Left lung (tissue), 10 donors: ENCODE data around the gene MED15. TPM values are rescaled to one million over a fixed set of nuclear protein-coding genes. Genes with fewer than 3 reads are reported as not detected.

Experiments used
- ATAC-seq: fragments of 200-7000 bp; cut with Tn5 transposase; one replicate; pipeline ENCODE4 v1.9.1; 2020; ENCODE audit warnings: moderate library complexity
- DNase-seq, 4 donors: peaks; one replicate each; pipeline ENCODE4 v3.0.0-alpha.2; 2013 to 2020
- H3K27ac ChIP-seq, 2 donors: fragments of 200-600 bp; sonication (generic) in 1 of 2; one replicate each; pipeline versions ENCODE4 v1.5.0 to v1.8.0; 2020 to 2021
- H3K27me3 ChIP-seq, 2 donors: fragments of 200-600 bp; sonication (generic) in 1 of 2; one replicate each; pipeline versions ENCODE4 v1.5.0 to v1.8.0; 2020 to 2021
- H3K36me3 ChIP-seq, 2 donors: fragments of 200-600 bp; sonication (generic) in 1 of 2; one replicate each; pipeline versions ENCODE4 v1.5.0 to v1.8.0; 2020 to 2021
- H3K4me1 ChIP-seq, 2 donors: fragments of 200-600 bp; one replicate each; pipeline ENCODE4 v1.8.0; 2021
- H3K4me3 ChIP-seq, 2 donors: fragments of 200-600 bp; sonication (generic) in 1 of 2; one replicate each; pipeline versions ENCODE4 v1.5.0 to v1.8.0; 2020 to 2021; ENCODE audit warnings: mild to moderate bottlenecking in 1 of 2
- H3K9me3 ChIP-seq, 2 donors: fragments of 200-600 bp; sonication (generic) in 1 of 2; one replicate each; pipeline versions ENCODE4 v1.5.0 to v1.8.0; 2020 to 2021
- CTCF ChIP-seq, 2 donors: fragments of 200-600 bp; sonication (generic) in 1 of 2; IDR thresholded peaks; one replicate each; pipeline versions ENCODE4 v1.5.0 to v1.8.0; 2021; ENCODE audit warnings: antibody characterized with exemption in 2 of 2
- intact Hi-C, 2 donors: fragments of 100-400 bp; cut with DNase I; formaldehyde crosslinking; loops; one replicate each; pipeline versions ENCODE4 v1.11.2 to v1.14.2; 2022
- polyA plus RNA-seq, 6 donors: library from polyadenylated mRNA; unstranded; fragments of 120-200 nt; gene quantifications; one replicate each; pipeline ENCODE4 v1.2.1, GENCODE V29; 2013; ENCODE audit not compliant: insufficient read length in 6 of 6
- total RNA-seq, 2 donors: library from RNA; stranded (reverse); fragmentation: NEBNext Ultra II Directional; extraction: Animal tissue kit (Norgen Biotek cat#: 25700); gene quantifications; one replicate each; pipeline ENCODE4 v1.2.1, GENCODE V29; 2021
- donor health status: DM: no; HTN: yes; CAD: no.
- donor health status: DM: no; HTN: no; CAD: no.

MED15 gene
- total and polyA plus RNA-seq, 8 donors: 47.2 to 121 (median 56.3) TPM

GRCh38 chr22:20508815-20509271 lies 1.4 kb downstream of the MED15 start:
- DNase-seq: no peak
- Histone ChIP-seq H3K9me3 (no peaks in the 10 kb centered on the region), H3K27ac (peak overlapping the region; percentile 94 to 95), H3K27me3 (no peaks in the 10 kb centered on the region), H3K4me3 (peak overlapping the region; percentile 75 to 95), H3K4me1 (peaks cover 31 to 56% of the 10 kb centered on the region in 2 donors), H3K36me3 (peaks cover 0 to 9% of the 10 kb centered on the region in 2 donors)
- intact Hi-C loops: no loop called here
- ATAC-seq: peak; percentile 12
- no peak for TF ChIP-seq CTCF (IDR thresholded peaks at IDR 0.05)

GRCh38 chr22:20509344-20510047 lies 2.1 kb downstream of the MED15 start:
- TF ChIP-seq CTCF (IDR thresholded peaks at IDR 0.05): no peak
- H3K27ac ChIP-seq: peak overlapping the region; percentile 94 to 95

GRCh38 chr22:20510811-20511577 lies 3.6 kb downstream of the MED15 start:
- Histone ChIP-seq H3K9me3 (no peaks in the 10 kb centered on the region), H3K4me3 (no peak overlapping the region), H3K4me1 (peaks cover 31 to 73% of the 10 kb centered on the region in 2 donors), H3K27me3 (no peaks in the 10 kb centered on the region), H3K27ac (peak overlapping the region; percentile 94 to 95), H3K36me3 (peaks cover 0 to 23% of the 10 kb centered on the region in 2 donors)
- DNase-seq: no peak
- intact Hi-C loops: no loop called here
- no peak for TF ChIP-seq CTCF (IDR thresholded peaks at IDR 0.05)
- ATAC-seq: no peak

More at GRCh38 chr22:20509344-20510047, 2.1 kb downstream of the MED15 start:
- ATAC-seq (peak; percentile 78), DNase-seq (peak in 3 of 4 donors; percentile 47 to 85 (median 85))
- no peaks in the 10 kb centered on the region for H3K27me3 ChIP-seq
- peaks cover 31 to 62% of the 10 kb centered on the region in 2 donors for H3K4me1 ChIP-seq
- H3K9me3 ChIP-seq: no peaks in the 10 kb centered on the region
- peaks cover 0 to 15% of the 10 kb centered on the region in 2 donors for H3K36me3 ChIP-seq
- intact Hi-C loops: no loop called here
- peak overlapping the region; percentile 75 to 95 for H3K4me3 ChIP-seq

GRCh38 chr22:20511578-20512229 lies 4.3 kb downstream of the MED15 start:
- Histone ChIP-seq H3K9me3 (no peaks in the 10 kb centered on the region), H3K27me3 (no peaks in the 10 kb centered on the region), H3K36me3 (peaks cover 0 to 23% of the 10 kb centered on the region in 2 donors), H3K4me3 (no peak overlapping the region), H3K4me1 (peaks cover 31 to 76% of the 10 kb centered on the region in 2 donors), H3K27ac (peak overlapping the region in 1 of 2 donors; percentile 94)
- intact Hi-C loops: no loop called here
- ATAC-seq: no peak
- no peak for DNase-seq
- TF ChIP-seq CTCF (IDR thresholded peaks at IDR 0.05): no peak
